Astrocyte of the cerebellum (primary cell): Measurements from ENCODE around the gene DNAJC3.

Experiments used
- DNase-seq: peaks from one replicate; pipeline ENCODE4 v3.0.0-alpha.2; 2011; ENCODE audit warnings: low read depth
- H3K4me3 ChIP-seq: 2 replicates; pipeline ENCODE4 v1.5.1; 2011; ENCODE audit warnings: mild to moderate bottlenecking, low read depth, low read length, moderate library complexity
- CTCF ChIP-seq: IDR thresholded peaks from 2 replicates; pipeline ENCODE4 v1.5.1; 2012; ENCODE audit warnings: low read length, low read depth, moderate library complexity, mild to moderate bottlenecking; ENCODE audit errors: missing control alignments
- in situ Hi-C: cut with HindIII; loops from 2 replicates; pipeline ENCODE4 v1.10.0; 2017; ENCODE audit warnings: low sequenced_read_pairs

Gene DNAJC3

GRCh38 chr13:95841894-95842293 lies 165.0 kb downstream of the DNAJC3 start:
- in situ Hi-C loops = loop anchor here (25.0 kb wide), 1 partner anchor 205 kb away; the partner anchor contains the start of gene DZIP1
- TF ChIP-seq CTCF = no peak
- DNase-seq = no peak
- H3K4me3 ChIP-seq = no peak overlapping the region

GRCh38 chr13:95842898-95843297 lies 166.0 kb downstream of the DNAJC3 start:
- H3K4me3 ChIP-seq = no peak overlapping the region
- TF ChIP-seq CTCF = no peak
- no peak for DNase-seq
- in situ Hi-C loops = loop anchor here (25.0 kb wide), 1 partner anchor 206 kb away; the partner anchor contains the start of gene DZIP1
